GM12865 (cell line): ENCODE results near the gene UBA3.
A peak's percentile ranks its signal among the peaks of the same experiment; 100 is the strongest.

Experiments
- DNase-seq: peaks from one replicate; pipeline ENCODE4 v3.0.0; 2010; ENCODE audit warnings: low read depth
- H3K4me3 ChIP-seq: 2 replicates; pipeline ENCODE4 v1.5.1; 2011; ENCODE audit warnings: mild to moderate bottlenecking, low read depth, low read length, control low read depth
- TF ChIP-seq, protein P1 (sequence below): IDR thresholded peaks from 2 replicates; pipeline ENCODE4 v1.5.1; 2011; ENCODE audit warnings: low read length, control low read depth, low read depth, inconsistent platforms; ENCODE audit not compliant: insufficient read depth; ENCODE audit errors: missing control alignments

Gene UBA3

DNA sequence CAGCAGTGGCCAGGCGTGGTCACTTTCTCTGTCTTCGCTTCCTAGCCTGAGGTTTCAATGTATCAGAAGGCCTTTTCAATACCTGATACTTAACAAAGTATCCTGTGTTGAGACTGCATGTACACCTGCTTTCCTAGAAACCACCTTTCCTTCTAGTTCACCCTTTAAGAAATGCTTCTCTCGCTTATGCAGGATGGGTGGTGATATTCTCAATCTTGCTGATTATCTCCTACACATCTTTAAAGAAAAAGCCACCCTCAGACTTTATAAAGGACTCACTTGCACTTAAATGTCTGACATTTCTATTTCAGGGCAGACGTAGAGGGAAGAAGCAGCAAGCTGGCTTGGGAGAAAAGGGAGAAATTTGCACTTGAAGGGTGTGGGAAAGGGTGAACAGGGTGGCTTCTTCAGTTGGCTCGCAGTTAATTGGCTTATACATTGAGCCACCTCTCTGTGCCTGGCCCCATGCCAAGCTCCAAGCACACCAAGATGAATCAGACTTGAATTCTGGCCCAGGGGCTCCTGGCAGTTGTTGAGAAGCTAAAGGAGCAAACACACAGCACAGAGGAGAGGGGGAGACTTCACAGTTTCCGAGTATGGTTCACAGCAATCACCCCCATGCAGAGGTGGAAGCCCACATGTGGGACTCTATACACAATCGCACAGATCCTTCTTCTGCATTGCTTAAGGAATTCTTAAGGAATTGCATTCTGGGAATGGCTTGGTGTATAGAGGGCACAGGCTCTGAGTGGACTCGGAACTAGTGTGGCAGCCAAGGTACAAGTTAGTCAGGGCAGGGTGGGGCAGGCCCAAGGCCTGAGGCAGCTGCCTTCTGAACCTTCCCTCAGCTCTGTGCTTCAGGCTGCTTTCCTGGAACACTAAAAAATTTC lies 5.9 kb upstream of the UBA3 start:
- peak overlapping the region; percentile 95 for H3K4me3 ChIP-seq
- DNase-seq = peak; percentile 63
- TF ChIP-seq, protein P1, sequence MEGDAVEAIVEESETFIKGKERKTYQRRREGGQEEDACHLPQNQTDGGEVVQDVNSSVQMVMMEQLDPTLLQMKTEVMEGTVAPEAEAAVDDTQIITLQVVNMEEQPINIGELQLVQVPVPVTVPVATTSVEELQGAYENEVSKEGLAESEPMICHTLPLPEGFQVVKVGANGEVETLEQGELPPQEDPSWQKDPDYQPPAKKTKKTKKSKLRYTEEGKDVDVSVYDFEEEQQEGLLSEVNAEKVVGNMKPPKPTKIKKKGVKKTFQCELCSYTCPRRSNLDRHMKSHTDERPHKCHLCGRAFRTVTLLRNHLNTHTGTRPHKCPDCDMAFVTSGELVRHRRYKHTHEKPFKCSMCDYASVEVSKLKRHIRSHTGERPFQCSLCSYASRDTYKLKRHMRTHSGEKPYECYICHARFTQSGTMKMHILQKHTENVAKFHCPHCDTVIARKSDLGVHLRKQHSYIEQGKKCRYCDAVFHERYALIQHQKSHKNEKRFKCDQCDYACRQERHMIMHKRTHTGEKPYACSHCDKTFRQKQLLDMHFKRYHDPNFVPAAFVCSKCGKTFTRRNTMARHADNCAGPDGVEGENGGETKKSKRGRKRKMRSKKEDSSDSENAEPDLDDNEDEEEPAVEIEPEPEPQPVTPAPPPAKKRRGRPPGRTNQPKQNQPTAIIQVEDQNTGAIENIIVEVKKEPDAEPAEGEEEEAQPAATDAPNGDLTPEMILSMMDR = no peak

DNA sequence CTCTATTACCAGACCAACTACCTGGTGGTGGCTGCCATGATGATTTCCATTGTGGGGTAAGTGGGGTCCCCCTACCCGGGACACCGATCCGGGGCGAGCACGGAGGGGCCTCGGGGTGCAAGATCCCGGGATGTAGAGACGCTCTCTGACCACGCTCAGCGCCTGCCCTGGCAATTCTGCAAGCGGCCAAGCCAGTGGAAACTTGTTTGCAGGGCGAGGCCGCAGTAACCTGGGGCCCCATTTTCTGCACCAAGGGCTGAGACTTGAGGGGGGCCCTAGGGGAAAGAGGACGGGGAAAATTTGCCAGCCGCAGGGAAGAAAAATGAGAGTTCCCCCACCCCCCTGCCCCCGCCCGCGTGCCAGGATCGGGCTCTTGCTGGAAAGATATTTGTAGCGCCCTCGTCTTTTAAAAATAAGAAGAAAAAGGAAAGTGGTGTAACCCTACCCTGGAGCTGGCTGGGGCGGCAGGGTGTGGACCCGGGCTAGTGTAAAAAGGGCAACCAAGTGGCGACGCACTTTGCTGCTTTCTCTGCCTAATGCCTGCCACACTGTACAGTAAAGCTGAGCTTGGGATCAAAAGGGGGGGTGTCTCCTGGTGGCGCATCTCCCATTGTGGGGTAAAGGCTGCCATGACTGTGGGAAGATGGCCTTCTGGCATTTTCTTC lies 5.1 kb upstream of the UBA3 start:
- peak; percentile 26 for DNase-seq
- TF ChIP-seq, protein P1 = no peak
- peak overlapping the region; percentile 95 for H3K4me3 ChIP-seq

DNA sequence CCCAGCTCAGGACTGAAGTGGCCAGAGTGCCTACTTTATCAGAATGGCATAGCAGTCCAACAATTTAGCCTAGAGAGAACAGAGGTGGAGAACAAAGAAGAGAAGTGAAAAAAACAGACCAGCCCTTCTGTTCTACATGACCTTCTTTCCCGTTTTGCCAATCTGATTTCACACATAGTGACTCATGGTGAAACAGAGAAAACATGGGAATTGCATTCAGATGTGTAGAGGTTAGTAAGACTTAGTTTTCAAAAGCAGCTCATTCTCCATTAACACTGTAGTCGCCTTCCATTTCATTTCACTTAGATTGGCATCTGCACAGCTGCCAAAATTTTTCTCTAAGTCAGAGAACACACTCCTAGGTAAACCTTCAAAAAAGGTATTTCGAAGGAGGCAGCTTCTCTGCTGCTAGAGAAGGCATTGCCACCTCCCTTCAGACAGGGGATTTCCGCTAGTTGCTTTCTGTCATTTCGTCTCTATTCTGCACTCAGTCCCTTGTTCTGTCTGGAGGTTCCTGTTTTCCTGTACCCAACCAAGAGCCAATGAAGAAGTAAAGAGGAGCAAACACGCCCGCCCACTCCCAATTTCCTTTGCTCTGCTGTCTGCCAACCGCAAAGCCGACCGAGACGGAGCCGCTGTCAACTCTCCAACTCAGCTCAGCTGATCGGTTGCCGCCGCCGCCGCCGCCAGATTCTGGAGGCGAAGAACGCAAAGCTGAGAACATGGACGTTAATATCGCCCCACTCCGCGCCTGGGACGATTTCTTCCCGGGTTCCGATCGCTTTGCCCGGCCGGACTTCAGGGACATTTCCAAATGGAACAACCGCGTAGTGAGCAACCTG lies 4.4 kb upstream of the UBA3 start, which contains the start of gene ARL6IP5:
TSS of gene ARL6IP5 (plus strand) at position 612 of the 842 bp plus-strand sequence. CDS start at position 723, 111 bp downstream.
- H3K4me3 ChIP-seq = peak within 1 kb of the TSS; percentile 95
- DNase-seq = peak; percentile 96
- TF ChIP-seq, protein P1 = no peak

DNA sequence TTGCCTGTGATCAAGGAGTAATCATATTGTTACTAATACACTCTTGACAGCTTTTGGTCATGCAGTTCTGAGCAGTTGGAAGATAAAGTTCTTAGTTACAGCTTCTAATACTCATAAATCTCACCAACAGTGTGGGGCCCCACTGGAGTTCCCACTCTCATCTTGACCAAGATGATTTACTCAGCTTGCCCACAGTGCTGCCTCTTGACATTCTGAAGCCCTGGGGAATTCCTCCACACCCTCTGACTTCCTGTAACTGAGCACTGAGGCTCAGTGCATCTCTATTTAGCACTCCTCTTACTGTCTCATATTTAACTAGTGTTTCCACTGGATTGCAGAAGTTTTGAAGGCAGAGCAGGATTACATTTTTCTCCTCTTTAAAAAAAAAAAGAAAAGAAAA lies 2.6 kb upstream of the UBA3 start:
- peak; percentile 94 for DNase-seq
- H3K4me3 ChIP-seq = peak overlapping the region; percentile 41
- TF ChIP-seq, protein P1 = no peak

DNA sequence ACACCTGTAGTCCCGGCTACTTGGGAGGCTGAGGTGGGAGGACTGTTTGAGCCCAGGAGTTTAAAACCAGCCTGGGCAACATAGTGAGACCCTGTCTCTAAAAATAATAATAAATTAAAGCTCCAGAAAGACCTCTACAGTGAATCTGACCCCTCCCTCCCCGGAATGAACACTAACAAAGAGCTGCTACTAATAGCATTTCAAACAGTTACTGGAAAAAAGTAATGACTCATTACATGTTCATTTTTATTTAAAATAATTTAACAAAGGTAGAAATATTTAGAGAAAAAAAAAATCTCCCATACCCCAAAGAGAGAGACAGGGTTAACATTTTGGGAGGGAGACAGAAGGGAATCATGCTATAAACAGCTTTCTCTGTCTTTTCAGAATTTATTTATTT lies 2.2 kb upstream of the UBA3 start:
- DNase-seq = no peak

More for the DNA sequence above, 2.2 kb upstream of the UBA3 start:
- TF ChIP-seq, protein P1 = no peak
- peak overlapping the region; percentile 41 for H3K4me3 ChIP-seq
